H1 (cell line): ENCODE measurements around the gene COL6A3. TPM values are rescaled to one million over a fixed set of nuclear protein-coding genes. Genes with fewer than 3 reads are reported as not detected.

ENCODE experiments used
- CTCF ChIA-PET: fragments of 300-600 bp; sonication (Branson Sonifier 250); formaldehyde crosslinking; loops from one replicate; lab custom pipeline; 2021; ENCODE audit not compliant: partially characterized antibody; lab: Charles Lee
- POLR2A ChIA-PET: fragments of 300-600 bp; sonication (Branson Sonifier 250); formaldehyde crosslinking; loops from one replicate; lab custom pipeline; 2021; ENCODE audit warnings: inconsistent platforms; ENCODE audit not compliant: partially characterized antibody; lab: Charles Lee
- DNase-seq, 2 experiments: peaks; one replicate each; pipeline versions ENCODE4 v3.0.0 to v3.0.0-alpha.2; 2010 to 2022; ENCODE audit warnings: low spot score in 2 of 2, low read depth in 1 of 2, mixed read lengths in 1 of 2
- FAIRE-seq: peaks from 2 replicates; lab custom pipeline; 2011; peaks lifted over from hg19 to GRCh38; lab: Jason Lieb, UNC
- H2AFZ ChIP-seq: 2 replicates; pipeline ENCODE4 v1.8.1; 2012; ENCODE audit warnings: low read length, inconsistent platforms
- H2AK5ac ChIP-seq: 2 replicates; pipeline ENCODE4 v1.6.1; 2013; ENCODE audit warnings: low read depth, low read length
- H2BK120ac ChIP-seq: replicated peaks from 2 replicates; pipeline ENCODE3; 2013; ENCODE audit warnings: low read depth, low read length, inconsistent platforms
- H2BK12ac ChIP-seq: 2 replicates; pipeline ENCODE4 v1.6.1; 2013; ENCODE audit warnings: low read depth, low read length
- H2BK15ac ChIP-seq: 2 replicates; pipeline ENCODE4 v1.6.1; 2013; ENCODE audit warnings: low read length
- H2BK20ac ChIP-seq: 2 replicates; pipeline ENCODE4 v1.6.1; 2013; ENCODE audit warnings: low read length
- H2BK5ac ChIP-seq: 2 replicates; pipeline ENCODE4 v1.6.1; 2013; ENCODE audit warnings: low read depth, low read length
- H3K14ac ChIP-seq: 2 replicates; pipeline ENCODE4 v1.6.1; 2013; ENCODE audit warnings: inconsistent platforms; ENCODE audit not compliant: insufficient read length
- H3K18ac ChIP-seq: 2 replicates; pipeline ENCODE4 v1.6.1; 2013; ENCODE audit warnings: low read length; ENCODE audit errors: extremely low read depth
- H3K23ac ChIP-seq: 2 replicates; pipeline ENCODE4 v1.6.1; 2013; ENCODE audit warnings: inconsistent platforms; ENCODE audit not compliant: insufficient read length
- H3K23me2 ChIP-seq: 2 replicates; pipeline ENCODE4 v1.6.1; 2013; ENCODE audit warnings: low read depth, low read length
- H3K27ac ChIP-seq: 2 replicates; pipeline ENCODE4 v1.6.1; 2011; ENCODE audit warnings: low read depth, low read length, inconsistent platforms
- H3K27me3 ChIP-seq, 4 experiments: replicated peaks in 1 of 4; 1 replicate in 1 of 4; 2 replicates in 3 of 4; pipeline versions ENCODE4 v1.6.1 to v1.8.1; 2011 to 2013; ENCODE audit warnings: low read length in 3 of 4, mild to moderate bottlenecking in 3 of 4, inconsistent platforms in 2 of 4, mixed read lengths in 2 of 4, moderate library complexity in 1 of 4; ENCODE audit not compliant: control insufficient read depth in 3 of 4, insufficient read depth in 3 of 4; ENCODE audit errors: extremely low read depth in 1 of 4
- H3K36me3 ChIP-seq, 4 experiments: 2 replicates each; pipeline versions ENCODE4 v1.6.1 to v1.8.1; 2011 to 2013; ENCODE audit warnings: mild to moderate bottlenecking in 4 of 4, low read length in 3 of 4, moderate library complexity in 2 of 4, control low read depth in 1 of 4, inconsistent platforms in 1 of 4; ENCODE audit not compliant: insufficient read depth in 4 of 4, control insufficient read depth in 2 of 4
- H3K4ac ChIP-seq: replicated peaks from 2 replicates; pipeline ENCODE3; 2013; ENCODE audit warnings: low read length, low read depth, mixed read lengths, inconsistent platforms; ENCODE audit not compliant: insufficient read length
- H3K4me1 ChIP-seq, 4 experiments: replicated peaks in 1 of 4; 1 replicate in 1 of 4; 2 replicates in 3 of 4; pipeline versions ENCODE4 v1.6.1 to v1.8.1; 2011 to 2013; ENCODE audit warnings: low read length in 3 of 4, inconsistent platforms in 2 of 4, mixed read lengths in 1 of 4; ENCODE audit not compliant: insufficient read depth in 4 of 4, control insufficient read depth in 3 of 4
- H3K4me2 ChIP-seq, 2 experiments: 2 replicates each; pipeline versions ENCODE4 v1.6.1 to v1.8.1; 2011 to 2013; ENCODE audit warnings: low read depth in 2 of 2, low read length in 2 of 2, control low read depth in 1 of 2, inconsistent platforms in 1 of 2, mild to moderate bottlenecking in 1 of 2; ENCODE audit not compliant: insufficient read depth in 1 of 2
- H3K4me3 ChIP-seq, 4 experiments: fragments of 200-600, 300-600 bp in 1 of 4; sonication (generic), shearing (Covaris generic), sonication (Bioruptor Twin) in 1 of 4; 2 replicates each; pipeline versions ENCODE4 v1.5.1 to v1.8.1; 2011 to 2016; ENCODE audit warnings: low read length in 4 of 4, low read depth in 3 of 4, control low read depth in 2 of 4, inconsistent platforms in 2 of 4, mild to moderate bottlenecking in 2 of 4, mixed read lengths in 1 of 4, moderate library complexity in 1 of 4; ENCODE audit not compliant: insufficient read depth in 2 of 4; ENCODE audit errors: extremely low read depth in 1 of 4
- H3K56ac ChIP-seq: replicated peaks from 2 replicates; pipeline ENCODE3; 2013; ENCODE audit warnings: low read depth, mild to moderate bottlenecking, mixed read lengths, low read length, inconsistent platforms; ENCODE audit not compliant: insufficient read length
- H3K79me1 ChIP-seq: 2 replicates; pipeline ENCODE4 v1.6.1; 2013; ENCODE audit warnings: low read depth, low read length, control low read depth
- H3K79me2 ChIP-seq, 2 experiments: 2 replicates each; pipeline versions ENCODE4 v1.6.1 to v1.8.1; 2012 to 2013; ENCODE audit warnings: low read length in 2 of 2, mild to moderate bottlenecking in 2 of 2, inconsistent platforms in 1 of 2; ENCODE audit not compliant: insufficient read depth in 2 of 2, control insufficient read depth in 1 of 2
- H3K9ac ChIP-seq, 4 experiments: replicated peaks in 1 of 4; 1 replicate in 1 of 4; 2 replicates in 3 of 4; pipeline versions ENCODE4 v1.6.1 to v1.8.1; 2011 to 2013; ENCODE audit warnings: low read depth in 3 of 4, low read length in 3 of 4, control low read depth in 2 of 4, mild to moderate bottlenecking in 2 of 4, moderate library complexity in 2 of 4, inconsistent platforms in 1 of 4; ENCODE audit errors: extremely low read depth in 1 of 4
- H3K9me3 ChIP-seq, 2 experiments: 2 replicates each; pipeline versions ENCODE4 v1.6.1 to v1.8.1; 2012 to 2013; ENCODE audit warnings: mild to moderate bottlenecking in 2 of 2, moderate library complexity in 2 of 2, control low read depth in 1 of 2, inconsistent platforms in 1 of 2, low read depth in 1 of 2, low read length in 1 of 2, mixed read lengths in 1 of 2; ENCODE audit not compliant: insufficient read depth in 2 of 2
- H4K20me1 ChIP-seq, 2 experiments: replicated peaks in 1 of 2; 2 replicates each; pipeline versions ENCODE3 to v1.8.1; 2011 to 2013; ENCODE audit warnings: inconsistent platforms in 2 of 2, low read length in 2 of 2, mild to moderate bottlenecking in 1 of 2; ENCODE audit not compliant: insufficient read depth in 2 of 2, control insufficient read depth in 1 of 2
- H4K5ac ChIP-seq: 2 replicates; pipeline ENCODE4 v1.6.1; 2013; ENCODE audit warnings: low read length, low read depth, mixed read lengths, inconsistent platforms; ENCODE audit not compliant: insufficient read length
- H4K8ac ChIP-seq: 2 replicates; pipeline ENCODE4 v1.8.0; 2013; ENCODE audit warnings: mild to moderate bottlenecking, moderate library complexity, low read length, inconsistent platforms; ENCODE audit not compliant: insufficient read depth; ENCODE audit errors: extremely low read depth
- H4K91ac ChIP-seq: replicated peaks from 2 replicates; pipeline ENCODE3; 2013; ENCODE audit warnings: low read length, mixed read lengths, inconsistent platforms; ENCODE audit not compliant: insufficient read length
- ASH2L ChIP-seq: fragments of 200-600, 300-600 bp; sonication (generic); IDR thresholded peaks from one replicate; pipeline ENCODE4 v1.7.1; 2017; ENCODE audit warnings: low read length
- ATF2 ChIP-seq: IDR thresholded peaks from 2 replicates; pipeline ENCODE4 v1.6.1; 2012; ENCODE audit warnings: low read length, inconsistent platforms
- CTBP2 ChIP-seq: IDR thresholded peaks from 2 replicates; pipeline ENCODE4 v1.7.0; 2011; ENCODE audit warnings: borderline replicate concordance, mild to moderate bottlenecking, moderate library complexity, mixed read lengths, low read length; ENCODE audit not compliant: insufficient read depth, insufficient read length
- CTCF ChIP-seq, 3 experiments: IDR thresholded peaks; 1 replicate in 2 of 3; 2 replicates in 1 of 3; pipeline versions ENCODE4 v1.5.1 to v1.6.1; 2011; ENCODE audit warnings: low read length in 3 of 3, mild to moderate bottlenecking in 3 of 3, inconsistent platforms in 2 of 3, low read depth in 1 of 3, moderate library complexity in 1 of 3; ENCODE audit not compliant: insufficient read depth in 1 of 3; ENCODE audit errors: control extremely low read depth in 1 of 3
- TAF7 ChIP-seq: optimal IDR thresholded peaks from 2 replicates; pipeline ENCODE3; 2011; ENCODE audit warnings: low read depth, mild to moderate bottlenecking, inconsistent platforms, low read length, moderate library complexity, borderline replicate concordance
- TEAD4 ChIP-seq: IDR thresholded peaks from 2 replicates; pipeline ENCODE4 v1.6.1; 2012; ENCODE audit warnings: low read depth, low read length, inconsistent platforms, mixed read lengths
- WGBS, 2 experiments: shearing (Covaris generic) in 1 of 2; methylation state at CpG; one replicate each; pipeline versions ENCODE4 v1.1.6 to v1.1.7; 2013 to 2015; ENCODE audit warnings: low lambda C conversion rate in 2 of 2, mixed read lengths in 2 of 2, inconsistent platforms in 1 of 2, low coverage in 1 of 2, missing lambda C conversion rate in 1 of 2; ENCODE audit not compliant: insufficient replicate concordance in 2 of 2, insufficient coverage in 1 of 2, insufficient read length in 1 of 2; ENCODE audit errors: extremely low coverage in 1 of 2, missing lambda C conversion rate in 1 of 2; 5-methylcytosine and 5-hydroxymethylcytosine counted together
- polyA plus RNA-seq, 7 experiments: library from polyadenylated mRNA; depleted of rRNA in 3 of 7; stranded (reverse) in 5 of 7; unstranded in 2 of 7; fragments of >200 nt in 5 of 7; fragments of 200-250 nt in 2 of 7; gene quantifications; 1 replicate in 5 of 7; 2 replicates in 1 of 7; 4 replicates in 1 of 7; pipeline versions ENCODE4 v1.2.1 to v1.2.3, GENCODE V29; 2011 to 2013; ENCODE audit warnings: missing spikeins in 2 of 7, mixed read lengths in 2 of 7
- total RNA-seq: library from RNA; stranded (reverse); fragmentation: NEBNext Ultra II Directional; extraction: Animal tissue kit (Norgen Biotek cat#: 25700); gene quantifications from 2 replicates; pipeline ENCODE4 v1.2.1, GENCODE V29; 2021

COL6A3 gene
- total and polyA plus RNA-seq, 2 of the 8 experiments (the other 6 are each of a cell fraction or from before 2014, with no cell fraction given), result 1.2 to 3.4 TPM

DNA sequence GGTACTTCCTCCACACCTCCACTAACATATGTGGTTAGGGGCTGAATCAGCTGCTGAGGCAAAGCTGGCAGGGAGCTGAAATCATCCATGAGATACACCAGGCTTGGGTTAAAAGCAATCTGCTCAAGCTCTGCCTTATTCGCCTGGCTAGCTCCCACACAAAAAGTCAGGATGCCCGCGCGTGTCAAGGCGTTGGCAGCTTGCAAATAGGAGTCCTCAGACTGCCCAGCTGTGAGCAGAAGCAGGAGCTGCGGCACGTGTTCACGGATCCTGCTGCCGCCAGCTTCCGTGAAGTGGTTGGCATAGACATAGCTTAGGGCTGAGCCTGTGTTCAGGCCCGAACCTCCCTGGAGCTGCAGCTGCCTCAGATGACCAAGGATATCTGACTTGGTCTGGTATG, 35.3 kb downstream of the COL6A3 start:
- H3K4ac ChIP-seq, result no peak overlapping the region
- POLR2A ChIA-PET, result no interaction called here
- H3K4me3 ChIP-seq, result no peak overlapping the region
- H3K4me2 ChIP-seq, result no peak overlapping the region
- H3K14ac ChIP-seq, result no peak overlapping the region
- no peak overlapping the region for H4K8ac ChIP-seq
- no peak overlapping the region for H4K5ac ChIP-seq
- no peaks in the 10 kb centered on the region for H3K9me3 ChIP-seq
- no peaks in the 10 kb centered on the region for H3K79me1 ChIP-seq
- no peaks in the 10 kb centered on the region for H3K36me3 ChIP-seq
- H3K9ac ChIP-seq, result no peak overlapping the region
- CTCF ChIA-PET, result no interaction called here
- H3K23me2 ChIP-seq, result no peaks in the 10 kb centered on the region
- H3K79me2 ChIP-seq, result no peaks in the 10 kb centered on the region
- no peak for DNase-seq
- no peaks in the 10 kb centered on the region for H4K20me1 ChIP-seq
- H2BK15ac ChIP-seq, result no peak overlapping the region; the same call in 1 of the 2 replicates
- no peak overlapping the region for H2AFZ ChIP-seq
- no peak overlapping the region for H3K23ac ChIP-seq
- H2BK12ac ChIP-seq, result no peak overlapping the region
- H3K4me1 ChIP-seq, result no peaks in the 10 kb centered on the region
- H4K91ac ChIP-seq, result no peak overlapping the region
- H2BK20ac ChIP-seq, result no peak overlapping the region
- FAIRE-seq, result no peak
- H3K56ac ChIP-seq, result no peak overlapping the region
- H3K18ac ChIP-seq, result no peak overlapping the region
- H3K27ac ChIP-seq, result no peak overlapping the region
- no peak overlapping the region for H2BK120ac ChIP-seq
- no peak overlapping the region for H2AK5ac ChIP-seq
- 93% methylated on average over 11 of the region's 11 CpGs; no CpG with 5 or more reads in 1 of the 2 experiments for WGBS, 2 experiments
- no peak overlapping the region for H2BK5ac ChIP-seq
- H3K27me3 ChIP-seq, result no peaks in the 10 kb centered on the region
- TF ChIP-seq TAF7, result no peak
- TF ChIP-seq CTBP2, result no peak
- no peak for TF ChIP-seq ASH2L
- no peak for TF ChIP-seq TEAD4
- no peak for TF ChIP-seq ATF2
- no peak for TF ChIP-seq CTCF (IDR thresholded peaks at IDR 0.05; ENCODE audit: control extremely low read depth in 1 of 3, insufficient read depth in 1 of 3, low read depth in 1 of 3, low read length in 3 of 3)
